Smooth muscle cell (in vitro differentiated cells): ENCODE results near the gene SPON1. TPM values are rescaled to one million over a fixed set of nuclear protein-coding genes. Genes with fewer than 3 reads are reported as not detected.

ENCODE experiments used
- DNase-seq: peaks from one replicate; lab custom pipeline; 2025; ENCODE audit not compliant: unreplicated experiment; lab: John Stamatoyannopoulos, UW
- H2AFZ ChIP-seq: fragments of 200-600 bp; sonication (generic); 2 replicates; pipeline ENCODE4 v1.6.0; 2016; ENCODE audit warnings: antibody characterized with exemption, low read depth, mild to moderate bottlenecking
- H3F3A ChIP-seq: fragments of 200-600 bp; sonication (generic); 2 replicates; pipeline ENCODE4 v1.6.0; 2017; ENCODE audit warnings: antibody characterized with exemption, low read depth
- H3K27ac ChIP-seq: fragments of 200-600 bp; sonication (generic); 2 replicates; pipeline ENCODE4 v1.5.1; 2016; ENCODE audit warnings: low read depth, mild to moderate bottlenecking
- H3K27me3 ChIP-seq: fragments of 200-600 bp; sonication (generic); 2 replicates; pipeline ENCODE4 v1.6.1; 2016; ENCODE audit warnings: low read depth, mild to moderate bottlenecking
- H3K36me3 ChIP-seq: fragments of 200-600 bp; sonication (generic); 2 replicates; pipeline ENCODE4 v1.5.1; 2016; ENCODE audit warnings: low read depth
- H3K4me1 ChIP-seq: fragments of 200-600 bp; sonication (generic); 2 replicates; pipeline ENCODE4 v1.5.1; 2016; ENCODE audit warnings: low read depth
- H3K4me2 ChIP-seq: fragments of 200-600 bp; sonication (generic); 2 replicates; pipeline ENCODE4 v1.6.0; 2016; ENCODE audit warnings: mild to moderate bottlenecking
- H3K4me3 ChIP-seq: fragments of 200-600 bp; sonication (generic); 2 replicates; pipeline ENCODE4 v1.5.1; 2016; ENCODE audit warnings: mild to moderate bottlenecking
- H3K79me2 ChIP-seq: fragments of 200-600 bp; sonication (generic); 2 replicates; pipeline ENCODE4 v1.6.0; 2016; ENCODE audit warnings: low read depth, mild to moderate bottlenecking
- H3K9ac ChIP-seq: fragments of 200-600 bp; sonication (generic); 2 replicates; pipeline ENCODE4 v1.6.0; 2016; ENCODE audit warnings: low read depth
- H3K9me3 ChIP-seq: fragments of 200-600 bp; sonication (generic); replicated peaks from 2 replicates; pipeline ENCODE4 v1.5.1; 2016; ENCODE audit warnings: low read depth
- H4K20me1 ChIP-seq: fragments of 200-600 bp; sonication (generic); 2 replicates; pipeline ENCODE4 v1.6.0; 2016; ENCODE audit warnings: low read depth
- CTCF ChIP-seq: fragments of 200-600 bp; sonication (generic); IDR thresholded peaks from 2 replicates; pipeline ENCODE4 v1.5.1; 2017; ENCODE audit warnings: borderline replicate concordance, mild to moderate bottlenecking, antibody characterized with exemption; ENCODE audit not compliant: insufficient read depth, poor library complexity, severe bottlenecking
- WGBS: methylation state at CpG from one replicate; pipeline ENCODE4 v1.1.7; 2016; ENCODE audit warnings: low lambda C conversion rate; 5-methylcytosine and 5-hydroxymethylcytosine counted together
- polyA plus RNA-seq: library from polyadenylated mRNA; unstranded; fragments of >200 nt; fragmentation: Nextera tagmentation; extraction: Ambion mirVana; gene quantifications from 2 replicates; pipeline ENCODE4 v1.2.1, GENCODE V29; 2016
- total RNA-seq: library from RNA; depleted of rRNA; stranded (reverse); fragments of >200 nt; gene quantifications from 2 replicates; pipeline ENCODE4 v1.2.3, GENCODE V29; 2014

The SPON1 gene
- total RNA-seq, result 38.0 and 58.8 TPM in 2 replicates
- polyA plus RNA-seq, result 21.3 and 40.6 TPM in 2 replicates

GRCh38 chr11:13962562-13963168, at the start of gene SPON1:
Gene SPON1 (plus strand): TSS chr11:13962723. CDS start chr11:13962905, 182 bp downstream.
- Histone ChIP-seq H3K27ac (no peak within 1 kb of the TSS), H3K4me2 (peak within 1 kb of the TSS; percentile 94), H3K27me3 (peaks cover 41% of the 10 kb centered on the region), H4K20me1 (no peaks in the 10 kb centered on the region), H3K36me3 (no peaks in the 10 kb centered on the region), H3K9me3 (no peaks in the 10 kb centered on the region), H3K79me2 (peaks cover 21% of the 10 kb centered on the region), H3K4me1 (peaks cover 36% of the 10 kb centered on the region), H2AFZ (peak within 1 kb of the TSS; percentile 87), H3F3A (no peaks in the 10 kb centered on the region), H3K9ac (no peak within 1 kb of the TSS), H3K4me3 (peak within 1 kb of the TSS; percentile 60)
- no peak for TF ChIP-seq CTCF
- WGBS, result under 1% methylated on average over 61 of the region's 74 CpGs
- DNase-seq, result no peak

DNA sequence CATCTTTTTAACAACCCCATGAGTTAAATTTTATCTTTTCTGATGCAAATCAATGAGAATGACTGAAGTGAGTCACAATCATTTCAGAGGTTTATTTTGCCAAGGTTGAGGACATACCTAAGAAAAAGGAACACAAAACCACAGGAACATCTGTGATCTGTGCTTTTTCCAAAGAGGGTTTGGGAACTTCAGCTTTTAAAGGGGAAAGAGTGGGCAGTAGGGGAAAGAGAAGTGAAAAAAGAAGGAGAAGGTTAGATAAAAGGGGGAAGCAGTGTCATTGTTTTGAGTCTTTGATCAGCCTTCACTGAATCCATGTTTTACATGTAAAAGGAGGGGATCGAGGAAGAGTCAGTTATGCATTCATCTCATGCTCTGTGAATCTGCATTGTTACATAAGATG, 45.3 kb upstream of the SPON1 start:
- H3K9ac ChIP-seq, result no peak overlapping the region
- WGBS, result 67% methylated on average over 1 of the region's 1 CpG
- H3K4me1 ChIP-seq, result no peaks in the 10 kb centered on the region
- H2AFZ ChIP-seq, result no peak overlapping the region
- H3K9me3 ChIP-seq, result no peaks in the 10 kb centered on the region
- peaks cover 49% of the 10 kb centered on the region for H3K27me3 ChIP-seq
- H3K4me2 ChIP-seq, result no peak overlapping the region
- DNase-seq, result no peak
- H3K27ac ChIP-seq, result no peak overlapping the region
- no peaks in the 10 kb centered on the region for H3F3A ChIP-seq
- H3K4me3 ChIP-seq, result no peak overlapping the region
- no peak for TF ChIP-seq CTCF
- no peaks in the 10 kb centered on the region for H3K79me2 ChIP-seq
- H3K36me3 ChIP-seq, result no peaks in the 10 kb centered on the region
- no peaks in the 10 kb centered on the region for H4K20me1 ChIP-seq

GRCh38 chr11:13917904-13918303, 44.6 kb upstream of the SPON1 start:
- H3K4me1 ChIP-seq, result no peaks in the 10 kb centered on the region
- TF ChIP-seq CTCF, result no peak
- H3K9me3 ChIP-seq, result no peaks in the 10 kb centered on the region
- H3K27ac ChIP-seq, result no peak overlapping the region
- peaks cover 55% of the 10 kb centered on the region for H3K27me3 ChIP-seq
- H4K20me1 ChIP-seq, result no peaks in the 10 kb centered on the region
- H3F3A ChIP-seq, result no peaks in the 10 kb centered on the region
- no peaks in the 10 kb centered on the region for H3K36me3 ChIP-seq
- no peak for DNase-seq
- no peak overlapping the region for H2AFZ ChIP-seq
- H3K9ac ChIP-seq, result no peak overlapping the region
- no peaks in the 10 kb centered on the region for H3K79me2 ChIP-seq
- WGBS, result 85% methylated on average over 2 of the region's 2 CpGs
- H3K4me2 ChIP-seq, result no peak overlapping the region
- no peak overlapping the region for H3K4me3 ChIP-seq

- Histone ChIP-seq H3K4me1 (no peaks in the 10 kb centered on the region), H3K4me2 (no peak overlapping the region), H3K36me3 (no peaks in the 10 kb centered on the region), H2AFZ (no peak overlapping the region), H3K9me3 (no peaks in the 10 kb centered on the region), H3K27me3 (peaks cover 61% of the 10 kb centered on the region), H3K4me3 (no peak overlapping the region), H3K9ac (no peak overlapping the region), H3K79me2 (no peaks in the 10 kb centered on the region), H3F3A (no peaks in the 10 kb centered on the region), H3K27ac (no peak overlapping the region), H4K20me1 (no peaks in the 10 kb centered on the region)
- WGBS, result 92% methylated on average over 3 of the region's 3 CpGs
- DNase-seq, result no peak
- no peak for TF ChIP-seq CTCF
These were observed 41.8 kb upstream of the SPON1 start for GRCh38 chr11:13920756-13921155.
